H1 (cell line): ENCODE results near the gene KRTAP8-1. TPM values are rescaled to one million over a fixed set of nuclear protein-coding genes. Genes with fewer than 3 reads are reported as not detected.

Source experiments
- ASH2L ChIP-seq: fragments of 200-600, 300-600 bp; sonication (generic); IDR thresholded peaks from one replicate; pipeline ENCODE4 v1.7.1; 2017; ENCODE audit warnings: low read length
- CHD7 ChIP-seq: fragments of 300-600 bp; sonication (generic); IDR thresholded peaks from 2 replicates; pipeline ENCODE4 v1.7.1; 2012; ENCODE audit warnings: low read length, moderate library complexity, mild to moderate bottlenecking, inconsistent platforms; ENCODE audit not compliant: insufficient replicate concordance
- MAFK ChIP-seq: IDR thresholded peaks from 2 replicates; pipeline ENCODE4 v1.6.1; 2012; ENCODE audit warnings: low read depth, mild to moderate bottlenecking, improper control_type of control experiment, low read length
- POLR2AphosphoS5 ChIP-seq: IDR thresholded peaks from 2 replicates; pipeline ENCODE4 v1.6.1; 2011; ENCODE audit warnings: low read depth, low read length
- RNF2 ChIP-seq: fragments of 200-900, 300-1000 bp; sonication (generic); IDR thresholded peaks from 2 replicates; pipeline ENCODE4 v1.7.1; 2016; ENCODE audit warnings: borderline replicate concordance, low read depth, mild to moderate bottlenecking, antibody characterized with exemption, low read length; ENCODE audit not compliant: poor library complexity, severe bottlenecking; ENCODE audit errors: missing control alignments
- SAP30 ChIP-seq: fragments of 300-600 bp; sonication (generic); IDR thresholded peaks from 2 replicates; pipeline ENCODE4 v1.7.1; 2012; ENCODE audit warnings: low read length, moderate library complexity, mild to moderate bottlenecking, inconsistent platforms; ENCODE audit not compliant: insufficient read depth, insufficient replicate concordance
- SRF ChIP-seq: IDR thresholded peaks from 2 replicates; pipeline ENCODE4 v1.6.1; 2011; ENCODE audit warnings: mild to moderate bottlenecking, low read depth, low read length, moderate library complexity
- TCF12 ChIP-seq: IDR thresholded peaks from 2 replicates; pipeline ENCODE4 v1.6.1; 2011; ENCODE audit warnings: low read depth, mild to moderate bottlenecking, low read length
- polyA plus RNA-seq, 7 experiments: library from polyadenylated mRNA; depleted of rRNA in 3 of 7; stranded (reverse) in 5 of 7; unstranded in 2 of 7; fragments of >200 nt in 5 of 7; fragments of 200-250 nt in 2 of 7; gene quantifications; 1 replicate in 5 of 7; 2 replicates in 1 of 7; 4 replicates in 1 of 7; pipeline versions ENCODE4 v1.2.1 to v1.2.3, GENCODE V29; 2011 to 2013; ENCODE audit warnings: missing spikeins in 2 of 7, mixed read lengths in 2 of 7
- total RNA-seq: library from RNA; stranded (reverse); fragmentation: NEBNext Ultra II Directional; extraction: Animal tissue kit (Norgen Biotek cat#: 25700); gene quantifications from 2 replicates; pipeline ENCODE4 v1.2.1, GENCODE V29; 2021

The KRTAP8-1 gene
- total and polyA plus RNA-seq, 2 of the 8 experiments (the other 6 are each of a cell fraction or from before 2014, with no cell fraction given): not detected

- TF ChIP-seq CHD7 (no peak), MAFK (no peak), POLR2AphosphoS5 (no peak), ASH2L (no peak), RNF2 (no peak), TCF12 (no peak), SAP30 (no peak), SRF (no peak)
Measured at GRCh38 chr21:30779249-30779648, 33.8 kb downstream of the KRTAP8-1 start (continued).
